HG03432 (cell line): ENCODE data around the gene SLC26A9.

Experiments
- ATAC-seq: cut with Tn5 transposase; IDR thresholded peaks from one replicate; pipeline ENCODE4 v1.9.1; 2021; ENCODE audit warnings: mild to moderate bottlenecking, moderate library complexity; ENCODE audit not compliant: unreplicated experiment

Gene SLC26A9

DNA sequence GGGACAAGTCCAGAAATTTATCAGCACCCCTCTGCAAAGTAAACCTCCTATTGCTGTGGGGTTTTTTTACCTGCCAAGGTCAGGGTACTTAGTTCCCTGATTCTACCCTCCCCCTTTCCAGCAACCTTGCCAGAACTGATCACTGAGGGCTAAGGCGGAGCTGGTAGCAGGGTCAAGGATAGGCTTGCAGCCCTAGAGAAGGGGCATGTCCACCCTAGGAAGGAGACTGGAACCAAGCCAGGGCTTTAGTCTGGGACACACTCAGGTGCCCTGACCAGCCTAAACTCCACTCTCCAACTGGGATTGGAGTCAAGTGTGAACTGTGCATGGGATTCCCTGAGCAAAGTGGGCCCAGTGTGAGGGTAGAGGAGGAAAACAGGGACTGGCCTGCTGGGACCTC lies 6.5 kb upstream of the SLC26A9 start:
- no peak for ATAC-seq

GRCh38 chr1:205948886-205949285 lies 5.6 kb upstream of the SLC26A9 start:
- ATAC-seq: no peak

GRCh38 chr1:205948039-205948438 lies 4.8 kb upstream of the SLC26A9 start:
- ATAC-seq: no peak

- no peak for ATAC-seq
These were observed 3.8 kb upstream of the SLC26A9 start for GRCh38 chr1:205947024-205947423.

DNA sequence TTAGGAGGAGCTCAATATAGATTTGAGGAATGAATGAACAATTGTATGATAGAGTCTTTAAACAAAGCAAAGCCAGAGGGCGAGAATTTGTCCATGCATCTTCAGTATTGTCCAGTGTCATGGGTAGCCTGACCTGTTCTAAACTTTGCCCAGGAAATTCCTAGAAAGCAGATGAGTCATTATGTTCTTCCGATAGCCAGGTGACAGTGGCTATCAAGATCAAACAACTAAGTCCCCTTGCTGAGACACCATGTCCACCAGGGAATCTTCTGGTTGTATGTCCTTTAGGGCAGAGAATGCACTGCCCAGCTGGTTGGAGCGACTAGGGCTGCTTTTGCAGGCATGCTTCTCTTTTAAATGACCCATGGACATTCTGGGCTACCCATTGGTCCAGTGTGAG lies 1.8 kb upstream of the SLC26A9 start:
- ATAC-seq: no peak

DNA sequence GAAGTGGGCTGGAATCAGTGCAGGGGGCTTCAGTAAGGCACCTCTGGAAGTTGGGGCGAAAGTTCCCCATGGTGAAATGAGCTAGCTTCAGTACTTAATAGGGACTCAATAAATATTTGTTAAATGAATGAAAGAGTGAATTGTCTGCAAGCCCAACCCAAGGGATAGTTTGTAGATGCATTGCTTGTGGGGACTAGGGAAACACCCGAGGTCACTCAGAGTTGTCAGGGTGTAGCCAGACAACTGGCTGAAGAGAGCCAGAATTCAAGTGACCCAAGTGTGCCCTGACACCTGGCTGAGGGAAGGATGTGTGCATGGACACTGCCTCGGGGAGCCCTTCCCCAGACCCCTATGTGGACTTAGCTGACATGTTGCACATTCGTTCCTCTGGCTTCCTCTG lies 1.3 kb upstream of the SLC26A9 start:
- no peak for ATAC-seq

DNA sequence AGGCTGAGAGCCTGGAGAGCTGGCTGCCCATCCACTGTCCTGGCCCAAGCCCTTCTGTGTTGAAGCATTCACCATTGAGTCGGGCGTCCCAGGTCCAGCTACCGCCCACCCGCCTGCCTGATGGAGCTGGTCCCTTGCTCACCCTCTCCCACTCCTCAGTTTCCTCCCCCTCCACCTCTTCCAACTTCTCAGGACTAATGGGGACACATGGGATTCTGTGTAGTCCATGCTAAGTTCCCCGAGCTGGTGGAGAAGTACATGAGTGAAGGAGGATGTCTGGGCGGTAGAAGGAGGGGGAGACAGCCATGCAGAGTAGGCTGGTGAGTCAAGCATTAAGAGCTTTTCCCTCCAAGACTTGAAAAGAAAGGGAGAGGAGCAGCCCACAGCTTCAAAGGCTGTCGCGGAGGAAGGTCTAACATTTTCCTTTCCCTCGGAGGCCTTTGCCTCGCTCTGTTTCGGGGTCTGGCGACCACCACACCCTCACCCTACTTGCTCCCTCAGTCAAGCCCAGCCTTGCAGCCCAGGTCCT lies 561 bp downstream of the SLC26A9 start:
- no peak for ATAC-seq

DNA sequence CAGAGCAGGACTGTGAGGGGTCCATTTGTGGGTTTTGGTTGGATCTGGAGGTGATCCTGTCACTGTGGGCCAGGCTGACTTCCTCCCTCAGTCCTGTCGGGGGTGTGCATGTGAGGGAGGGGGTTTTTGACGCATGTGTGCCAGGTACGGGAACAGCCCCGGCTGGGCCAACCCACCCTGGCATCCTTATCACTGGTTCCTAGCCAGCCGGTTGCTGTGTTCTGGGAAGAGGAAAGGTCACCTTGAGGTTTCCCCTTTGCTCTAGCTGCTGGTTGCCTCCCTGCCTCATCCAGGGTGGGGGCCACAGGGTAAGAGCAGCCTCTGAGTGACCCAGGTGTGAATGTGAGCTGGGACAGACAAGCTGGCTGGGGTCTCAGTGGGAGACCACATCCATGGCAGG lies 2.5 kb downstream of the SLC26A9 start:
- no peak for ATAC-seq

DNA sequence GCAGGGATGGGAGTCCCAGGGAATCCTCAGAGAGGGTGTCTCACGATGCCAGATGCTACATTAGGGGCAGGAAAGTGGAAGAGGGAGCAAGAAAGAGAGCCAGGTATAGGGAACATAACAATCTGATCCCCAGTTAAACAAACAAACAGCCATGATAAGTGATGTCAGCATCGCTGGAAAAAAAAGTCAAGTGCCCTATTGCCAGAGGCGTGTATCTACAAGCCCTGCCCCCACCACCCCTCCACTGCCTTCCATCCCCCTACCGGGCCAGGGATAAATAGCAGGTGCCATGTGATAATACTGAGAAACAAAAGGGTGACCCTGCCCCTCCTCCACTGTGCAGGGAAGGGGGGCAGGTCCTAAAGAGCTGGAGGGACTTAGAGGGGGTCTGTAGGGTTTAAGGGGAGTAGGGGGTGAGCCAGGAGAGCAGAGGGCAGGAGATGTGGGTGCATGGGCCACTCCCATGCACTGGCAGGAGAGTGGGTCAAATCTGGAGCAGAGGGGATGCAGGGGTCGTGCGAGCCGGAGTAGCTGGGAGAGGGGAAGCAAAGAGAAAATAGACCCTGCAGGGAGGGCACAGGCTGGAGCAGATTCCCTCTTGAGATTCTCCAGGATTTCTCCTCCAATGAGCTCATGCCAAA lies 3.4 kb downstream of the SLC26A9 start:
- ATAC-seq: no peak

GRCh38 chr1:205938682-205939081 lies 4.6 kb downstream of the SLC26A9 start:
- no peak for ATAC-seq

DNA sequence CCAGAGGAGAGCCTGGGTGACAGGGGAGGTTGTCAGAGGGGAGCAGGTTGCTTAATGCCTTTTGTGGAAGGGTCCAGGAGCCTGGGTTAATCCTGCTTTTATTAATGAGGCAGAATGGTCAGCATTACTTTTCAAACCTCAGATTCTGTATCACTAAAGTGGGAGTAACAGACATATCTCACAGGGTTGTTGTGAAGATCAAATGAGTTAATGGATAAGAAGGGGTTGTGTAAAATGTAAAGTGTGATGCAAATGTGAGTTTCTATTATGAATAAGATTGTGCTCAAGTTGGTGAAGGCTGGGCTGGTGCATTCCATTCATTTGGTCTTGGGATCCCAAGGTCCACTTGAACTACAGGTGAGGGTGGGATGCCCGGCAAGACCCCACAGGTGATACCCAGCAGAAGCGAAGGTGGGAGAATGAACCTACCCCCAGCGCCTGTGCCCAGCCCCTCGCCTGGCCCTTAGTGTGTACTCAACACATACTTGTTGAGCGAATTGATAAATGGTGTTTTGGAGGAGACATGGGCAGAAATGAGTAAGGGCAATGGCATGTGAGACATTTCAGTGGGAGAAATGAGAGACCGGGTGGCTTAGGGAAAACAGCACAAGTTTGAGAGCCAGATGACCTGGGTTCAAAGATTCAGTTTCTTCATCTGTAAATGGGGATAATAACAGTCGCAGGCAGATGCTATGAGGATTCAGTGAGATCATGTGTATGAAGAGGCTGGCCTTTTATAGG lies 6.2 kb downstream of the SLC26A9 start:
- ATAC-seq: no peak

GRCh38 chr1:205936311-205936710 lies 6.9 kb downstream of the SLC26A9 start:
- no peak for ATAC-seq

GRCh38 chr1:205935869-205936268 lies 7.4 kb downstream of the SLC26A9 start:
- no peak for ATAC-seq

DNA sequence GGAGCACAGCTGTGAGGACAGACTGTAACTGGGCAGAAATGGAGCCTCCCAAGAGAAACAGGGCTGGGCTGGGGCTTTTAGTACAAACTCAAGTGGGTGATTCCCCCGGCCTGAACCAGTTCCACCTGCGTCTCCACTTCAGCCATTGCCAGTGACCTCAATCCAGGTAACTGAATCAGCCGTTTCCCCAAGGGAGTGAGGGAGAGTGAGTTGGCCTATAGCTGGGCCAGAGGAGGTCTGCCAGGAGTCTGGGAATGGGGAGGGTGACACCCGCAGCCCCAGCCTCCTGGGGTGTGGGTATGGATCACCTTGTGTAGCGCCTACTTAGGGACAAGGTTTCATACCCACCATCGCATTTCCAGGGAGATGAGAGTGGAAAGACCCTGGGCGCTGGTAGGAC lies 8.5 kb downstream of the SLC26A9 start:
- no peak for ATAC-seq

DNA sequence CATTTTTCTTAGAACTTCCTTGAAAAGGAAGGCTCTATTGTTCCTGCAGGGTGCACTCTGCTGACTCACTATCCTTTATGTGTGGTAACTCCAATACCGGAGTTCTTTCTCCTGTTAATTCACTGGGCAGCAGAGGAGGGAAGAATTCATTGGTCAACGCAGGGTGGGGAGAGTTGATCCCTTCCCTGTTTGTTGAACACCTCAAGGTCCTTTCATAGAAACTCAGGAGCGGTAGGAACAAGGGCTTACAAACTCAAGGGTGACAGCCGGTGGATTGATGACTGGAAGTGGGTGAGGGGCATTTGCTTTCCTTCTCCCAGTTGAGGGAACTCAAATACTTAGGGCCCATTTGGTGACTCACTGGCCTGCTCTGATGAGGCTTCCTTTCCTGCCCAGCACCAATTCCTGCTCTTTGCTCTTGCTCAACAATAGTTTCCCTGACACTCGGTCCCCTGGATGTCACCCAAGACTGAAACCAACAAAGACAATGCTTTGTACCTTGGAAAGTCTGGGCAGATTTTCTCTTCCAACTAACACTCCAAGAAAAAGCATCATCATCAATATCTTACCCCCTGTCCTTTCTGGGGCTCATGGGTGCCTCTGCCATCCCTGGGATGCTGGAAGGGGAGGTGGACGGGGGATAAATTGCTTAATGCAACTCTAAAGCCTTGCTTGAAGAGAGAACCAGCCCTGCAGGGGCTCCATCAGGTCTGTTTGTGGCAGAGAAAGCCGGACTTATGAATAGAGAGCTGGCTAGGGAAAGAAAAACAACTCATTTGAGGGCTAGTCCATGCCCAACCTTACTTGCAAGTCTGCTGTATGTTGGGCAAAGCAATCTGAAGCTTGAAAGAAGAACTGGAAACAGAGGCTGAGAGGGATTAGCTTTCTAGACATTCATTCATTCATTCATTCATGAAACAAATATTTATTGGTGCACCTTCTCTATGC lies 9.3 kb downstream of the SLC26A9 start:
- no peak for ATAC-seq

DNA sequence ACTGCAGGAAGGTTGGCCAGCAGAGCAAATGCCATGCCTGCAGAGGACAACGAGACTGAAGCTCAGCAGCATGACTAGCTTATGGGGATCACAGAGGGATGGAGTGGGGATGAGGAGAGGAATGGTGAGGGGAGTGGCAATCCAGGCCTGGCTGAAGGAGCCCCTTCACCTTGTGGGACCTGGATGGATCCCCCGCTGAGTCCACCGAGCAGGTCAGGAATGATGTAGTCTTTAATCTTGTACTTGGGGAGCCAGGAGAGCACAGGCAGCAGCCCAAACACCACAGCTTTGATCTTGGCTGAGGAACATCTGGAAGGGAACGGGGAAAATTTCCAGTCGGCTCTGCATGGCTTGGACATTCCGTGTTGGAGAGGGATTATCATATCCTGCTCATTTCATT lies 10.5 kb downstream of the SLC26A9 start:
- no peak for ATAC-seq

GRCh38 chr1:205930799-205931281 lies 12.4 kb downstream of the SLC26A9 start:
- no peak for ATAC-seq

GRCh38 chr1:205930195-205930577 lies 13.1 kb downstream of the SLC26A9 start:
- ATAC-seq: no peak

- ATAC-seq: no peak
These were observed 13.6 kb downstream of the SLC26A9 start for GRCh38 chr1:205929496-205930194.

GRCh38 chr1:205928317-205928716 lies 14.9 kb downstream of the SLC26A9 start:
- no peak for ATAC-seq

GRCh38 chr1:205927676-205928075 lies 15.6 kb downstream of the SLC26A9 start:
- no peak for ATAC-seq
